IPS-18c (cell line): Measurements from ENCODE around the gene CYP4F12.
"Not testable (repeated sequence)": the region's sequence is repeated elsewhere in the genome, so short reads cannot be mapped to it uniquely, and the experiment has no call there.

Experiments
- H3K4me3 ChIP-seq: 2 replicates; pipeline ENCODE4 v1.7.0; 2013; ENCODE audit warnings: low read depth, mild to moderate bottlenecking, low read length, moderate library complexity; ENCODE audit not compliant: insufficient read depth
- H3K9me3 ChIP-seq: one replicate; pipeline ENCODE4 v1.6.1; 2013; ENCODE audit warnings: mild to moderate bottlenecking, low read length, moderate library complexity; ENCODE audit not compliant: control insufficient read depth, insufficient read depth

CYP4F12 gene

GRCh38 chr19:15679865-15680264, 7.0 kb downstream of the CYP4F12 start:
- H3K9me3 ChIP-seq, H3K4me3 ChIP-seq: not testable (repeated sequence)

GRCh38 chr19:15680478-15681322, 7.8 kb downstream of the CYP4F12 start:
- no peak overlapping the region for H3K4me3 ChIP-seq
- H3K9me3 ChIP-seq: peaks cover 6% of the 10 kb centered on the region

GRCh38 chr19:15683411-15683810, 10.5 kb downstream of the CYP4F12 start:
- Histone ChIP-seq H3K4me3 (no peak overlapping the region), H3K9me3 (peaks cover 6% of the 10 kb centered on the region)

GRCh38 chr19:15684828-15685227, 11.9 kb downstream of the CYP4F12 start:
- H3K9me3 ChIP-seq: peaks cover 6% of the 10 kb centered on the region
- H3K4me3 ChIP-seq: no peak overlapping the region

- Histone ChIP-seq H3K9me3 (peaks cover 6% of the 10 kb centered on the region), H3K4me3 (no peak overlapping the region)
These were observed 23.8 kb downstream of the CYP4F12 start for GRCh38 chr19:15696654-15697194.

GRCh38 chr19:15701757-15702533, 29.1 kb downstream of the CYP4F12 start:
- Histone ChIP-seq H3K9me3 (peaks cover 2% of the 10 kb centered on the region), H3K4me3 (no peak overlapping the region)

GRCh38 chr19:15702534-15702930, 29.6 kb downstream of the CYP4F12 start:
- peaks cover 1% of the 10 kb centered on the region for H3K9me3 ChIP-seq
- H3K4me3 ChIP-seq: no peak overlapping the region

GRCh38 chr19:15714638-15715037, 41.8 kb downstream of the CYP4F12 start:
- Histone ChIP-seq H3K9me3 (peaks cover 3% of the 10 kb centered on the region), H3K4me3 (no peak overlapping the region)

- Histone ChIP-seq H3K4me3 (no peak overlapping the region), H3K9me3 (peaks cover 3% of the 10 kb centered on the region)
These were observed 42.8 kb downstream of the CYP4F12 start for GRCh38 chr19:15715642-15716041.

GRCh38 chr19:15717809-15718208, 44.9 kb downstream of the CYP4F12 start:
- Histone ChIP-seq H3K9me3 (peaks cover 3% of the 10 kb centered on the region), H3K4me3 (no peak overlapping the region)

GRCh38 chr19:15721268-15721667, 48.4 kb downstream of the CYP4F12 start:
- Histone ChIP-seq H3K9me3 (peaks cover 7% of the 10 kb centered on the region), H3K4me3 (no peak overlapping the region)

GRCh38 chr19:15722956-15723355, 50.1 kb downstream of the CYP4F12 start:
- Histone ChIP-seq H3K9me3 (peaks cover 8% of the 10 kb centered on the region), H3K4me3 (no peak overlapping the region)

- H3K9me3 ChIP-seq: peaks cover 14% of the 10 kb centered on the region
- H3K4me3 ChIP-seq: no peak within 1 kb of the TSS
These were observed 54.8 kb downstream of the CYP4F12 start, which contains the start of gene OR10H2 for GRCh38 chr19:15727724-15728123. TSS of gene OR10H2 (plus strand) at chr19:15728024. CDS start at chr19:15728044, 20 bp downstream.

GRCh38 chr19:15730538-15730937, 57.7 kb downstream of the CYP4F12 start:
- Histone ChIP-seq H3K9me3 (peaks cover 18% of the 10 kb centered on the region), H3K4me3 (no peak overlapping the region)

- Histone ChIP-seq H3K4me3 (no peak overlapping the region), H3K9me3 (peaks cover 11% of the 10 kb centered on the region)
These were observed 59.5 kb downstream of the CYP4F12 start for GRCh38 chr19:15732388-15732787.

- Histone ChIP-seq H3K9me3 (peaks cover 8% of the 10 kb centered on the region), H3K4me3 (no peak overlapping the region)
These were observed 61.0 kb downstream of the CYP4F12 start for GRCh38 chr19:15733895-15734294.

GRCh38 chr19:15737722-15738121, 64.8 kb downstream of the CYP4F12 start, which contains the start of gene OR10H3:
TSS of gene OR10H3 (plus strand) at chr19:15737985. CDS start at chr19:15741393, 3,408 bp downstream.
- no peak within 1 kb of the TSS for H3K4me3 ChIP-seq
- H3K9me3 ChIP-seq: peaks cover 16% of the 10 kb centered on the region

GRCh38 chr19:15740785-15741184, 67.9 kb downstream of the CYP4F12 start:
- Histone ChIP-seq H3K9me3 (peaks cover 11% of the 10 kb centered on the region), H3K4me3 (no peak overlapping the region)
